HTERT RPE-1 (cell line): ENCODE data around the gene RAB11FIP2.

Experiments used
- in situ Hi-C: fragments of 300-500 bp; cut with MboI; formaldehyde crosslinking; loops from 4 replicates; pipeline ENCODE4 v1.14.3; 2020; ENCODE audit warnings: low sequenced_read_pairs

RAB11FIP2 gene

GRCh38 chr10:117988814-117989213 lies 57.9 kb downstream of the RAB11FIP2 start:
- in situ Hi-C loops = no loop called here

GRCh38 chr10:117987244-117987909 lies 59.4 kb downstream of the RAB11FIP2 start:
- in situ Hi-C loops = no loop called here

- in situ Hi-C loops = no loop called here
Observed at GRCh38 chr10:117983961-117984360, 62.8 kb downstream of the RAB11FIP2 start.

GRCh38 chr10:117980755-117981702 lies 65.7 kb downstream of the RAB11FIP2 start:
- in situ Hi-C loops = no loop called here

GRCh38 chr10:117980216-117980615 lies 66.5 kb downstream of the RAB11FIP2 start:
- in situ Hi-C loops = no loop called here

- in situ Hi-C loops = no loop called here
Observed at GRCh38 chr10:117972168-117972837, 74.4 kb downstream of the RAB11FIP2 start.

GRCh38 chr10:117970962-117971361 lies 75.8 kb downstream of the RAB11FIP2 start:
- in situ Hi-C loops = no loop called here

GRCh38 chr10:117969592-117969991 lies 77.1 kb downstream of the RAB11FIP2 start:
- in situ Hi-C loops = no loop called here

GRCh38 chr10:117968354-117969182 lies 78.2 kb downstream of the RAB11FIP2 start:
- in situ Hi-C loops = no loop called here

- in situ Hi-C loops = no loop called here
Observed at GRCh38 chr10:117967149-117967650, 79.5 kb downstream of the RAB11FIP2 start.

- in situ Hi-C loops = no loop called here
Observed at GRCh38 chr10:117965984-117966383, 80.8 kb downstream of the RAB11FIP2 start.

- in situ Hi-C loops = no loop called here
Observed at GRCh38 chr10:117964536-117964935, 82.2 kb downstream of the RAB11FIP2 start.

GRCh38 chr10:117960345-117960935 lies 86.3 kb downstream of the RAB11FIP2 start:
- in situ Hi-C loops = no loop called here

GRCh38 chr10:117956972-117957371 lies 89.8 kb downstream of the RAB11FIP2 start:
- in situ Hi-C loops = no loop called here

GRCh38 chr10:117955176-117955575 lies 91.6 kb downstream of the RAB11FIP2 start:
- in situ Hi-C loops = no loop called here
